ENCODE data around the gene CLEC7A.
A peak's percentile ranks its signal among the peaks of the same experiment; 100 is the strongest.

The CLEC7A gene

GRCh38 chr12:10160617-10161385 lies 30.8 kb upstream of the CLEC7A start:
- in situ Hi-C loops (cut with MboI; ENCODE audit: low pct_unique_long_range_greater_than_20kb, low sequenced_read_pairs, unreplicated experiment), result no loop called here

GRCh38 chr12:10159280-10159679 lies 29.3 kb upstream of the CLEC7A start:
- no peak for DNase-seq (ENCODE audit: low spot score)
- TF ChIP-seq CTCF (IDR thresholded peaks at IDR 0.05; ENCODE audit: extremely low read depth, insufficient read depth, missing control alignments), result no peak
- in situ Hi-C loops (cut with MboI; ENCODE audit: low pct_unique_long_range_greater_than_20kb, low sequenced_read_pairs, unreplicated experiment), result no loop called here

More at GRCh38 chr12:10160617-10161385, 30.8 kb upstream of the CLEC7A start:
- no peak for TF ChIP-seq CTCF (IDR thresholded peaks at IDR 0.05; ENCODE audit: extremely low read depth, insufficient read depth, missing control alignments)
- DNase-seq (ENCODE audit: low spot score), result no peak

- in situ Hi-C loops (cut with MboI; ENCODE audit: low pct_unique_long_range_greater_than_20kb, low sequenced_read_pairs, unreplicated experiment), result no loop called here
- no peak for TF ChIP-seq CTCF (IDR thresholded peaks at IDR 0.05; ENCODE audit: extremely low read depth, insufficient read depth, missing control alignments)
- DNase-seq (ENCODE audit: low spot score), result no peak
Observed at GRCh38 chr12:10158406-10158805, 28.4 kb upstream of the CLEC7A start.

- TF ChIP-seq CTCF (IDR thresholded peaks at IDR 0.05; ENCODE audit: extremely low read depth, insufficient read depth, missing control alignments), result no peak
- DNase-seq (ENCODE audit: low spot score), result no peak
- in situ Hi-C loops (cut with MboI; ENCODE audit: low pct_unique_long_range_greater_than_20kb, low sequenced_read_pairs, unreplicated experiment), result no loop called here
Observed at GRCh38 chr12:10155966-10156365, 26.0 kb upstream of the CLEC7A start.

GRCh38 chr12:10154145-10154496 lies 24.1 kb upstream of the CLEC7A start:
- in situ Hi-C loops (cut with MboI; ENCODE audit: low pct_unique_long_range_greater_than_20kb, low sequenced_read_pairs, unreplicated experiment), result no loop called here
- TF ChIP-seq CTCF (IDR thresholded peaks at IDR 0.05; ENCODE audit: extremely low read depth, insufficient read depth, missing control alignments), result no peak
- no peak for DNase-seq (ENCODE audit: low spot score)

GRCh38 chr12:10153271-10154144 lies 23.5 kb upstream of the CLEC7A start:
- in situ Hi-C loops (cut with MboI; ENCODE audit: low pct_unique_long_range_greater_than_20kb, low sequenced_read_pairs, unreplicated experiment), result no loop called here
- peak; percentile 57 for DNase-seq (ENCODE audit: low spot score)
- peak; percentile 68 for TF ChIP-seq CTCF (IDR thresholded peaks at IDR 0.05; ENCODE audit: extremely low read depth, insufficient read depth, missing control alignments)
